ENCODE data around the gene RRP8.

DNA sequence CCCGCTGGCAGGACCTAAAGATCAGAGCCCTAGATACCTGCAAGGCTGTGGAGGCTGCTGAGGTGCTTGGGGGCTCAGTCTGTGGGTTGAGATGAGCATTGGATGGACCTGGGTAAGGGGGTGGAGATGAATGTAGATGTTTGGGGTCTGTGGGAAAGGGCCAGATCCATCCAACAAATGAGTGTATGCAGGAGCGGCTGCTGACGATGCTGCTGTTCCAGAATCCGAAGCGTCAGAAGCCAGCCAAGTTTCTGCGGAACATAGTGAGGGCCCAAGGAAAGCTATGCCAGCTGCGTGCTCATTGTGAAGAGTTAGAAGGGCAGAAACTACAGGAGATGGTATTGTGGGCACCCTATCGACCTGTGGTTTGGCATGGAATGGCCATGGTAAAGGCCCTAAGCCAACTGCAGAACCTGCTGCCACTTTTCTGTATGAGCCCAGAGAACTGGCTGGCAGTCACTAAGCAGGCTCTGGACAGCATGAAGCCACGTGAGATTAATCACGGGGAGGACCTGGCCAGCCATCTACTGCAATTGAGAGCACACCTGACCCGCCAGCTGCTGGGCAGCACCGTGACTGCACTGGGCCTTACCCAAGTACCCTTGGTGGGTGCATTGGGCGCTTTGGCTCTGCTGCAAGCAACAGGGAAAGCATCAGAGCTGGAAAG, 36.6 kb downstream of the RRP8 start:
- TF ChIP-seq CTCF (conservative IDR thresholded peaks at IDR 0.05) (no peak), EZH2 (IDR thresholded peaks at IDR 0.05; ENCODE audit: low read depth) (no peak)
